Heart right ventricle (tissue), 16 donors: ENCODE results near the gene YPEL3. TPM values are rescaled to one million over a fixed set of nuclear protein-coding genes. Genes with fewer than 3 reads are reported as not detected.

Source experiments
- ATAC-seq, 8 donors: fragments of 200-7000 bp; cut with Tn5 transposase; one replicate each; pipeline ENCODE4 v1.9.1; 2020; ENCODE audit warnings: mild to moderate bottlenecking in 8 of 8, moderate library complexity in 8 of 8, moderate number of reproducible peaks in 1 of 8
- DNase-seq, 2 donors: peaks; one replicate each; pipeline ENCODE4 v3.0.0-alpha.2; 2020
- H3K27ac ChIP-seq, 10 donors: fragments of 200-600 bp; sonication (generic) in 2 of 10; one replicate each; pipeline versions ENCODE4 v1.5.0 to v1.8.0; 2020 to 2022; ENCODE audit warnings: mild to moderate bottlenecking in 3 of 10
- H3K27me3 ChIP-seq, 7 donors: fragments of 200-600 bp; one replicate each; pipeline ENCODE4 v1.8.0; 2021 to 2022; ENCODE audit warnings: mild to moderate bottlenecking in 2 of 7
- H3K36me3 ChIP-seq, 9 donors: fragments of 200-600 bp; sonication (generic) in 1 of 9; one replicate each; pipeline versions ENCODE4 v1.5.0 to v1.8.0; 2020 to 2022; ENCODE audit warnings: mild to moderate bottlenecking in 2 of 9
- H3K4me1 ChIP-seq, 9 donors: fragments of 200-600 bp; sonication (generic) in 1 of 9; one replicate each; pipeline versions ENCODE4 v1.5.0 to v1.8.0; 2020 to 2022; ENCODE audit warnings: mild to moderate bottlenecking in 4 of 9
- H3K4me3 ChIP-seq, 10 donors: fragments of 200-600 bp; sonication (generic) in 2 of 10; one replicate each; pipeline versions ENCODE4 v1.5.0 to v1.8.0; 2020 to 2022; ENCODE audit warnings: mild to moderate bottlenecking in 7 of 10, moderate library complexity in 2 of 10
- H3K9me3 ChIP-seq, 11 donors: fragments of 200-600 bp in 10 of 11; sonication (generic) in 2 of 11; one replicate each; pipeline versions ENCODE4 v1.5.0 to v1.8.0; 2013 to 2022; ENCODE audit warnings: mild to moderate bottlenecking in 2 of 11, control low read depth in 1 of 11, moderate library complexity in 1 of 11
- CTCF ChIP-seq, 9 donors: fragments of 200-600 bp; sonication (generic) in 2 of 9; IDR thresholded peaks; one replicate each; pipeline versions ENCODE4 v1.5.0 to v1.8.0; 2021 to 2022; ENCODE audit warnings: antibody characterized with exemption in 9 of 9, mild to moderate bottlenecking in 5 of 9, moderate library complexity in 1 of 9
- WGBS, 2 donors: extraction: QIAGEN DNeasy Blood & Tissue Kit; methylation state at CpG; one replicate each; pipeline ENCODE4 v1.1.7; 2013; ENCODE audit warnings: inconsistent platforms in 1 of 2; 5-methylcytosine and 5-hydroxymethylcytosine counted together
- intact Hi-C, 10 donors: fragments of 100-400 bp; cut with DNase I; formaldehyde crosslinking; loops; one replicate each; pipeline versions ENCODE4 v1.11.1 to v1.14.2; 2022
- polyA plus RNA-seq, 2 donors: library from polyadenylated mRNA; stranded (reverse); fragments of 200-250 nt; gene quantifications; one replicate each; pipeline ENCODE4 v1.2.3, GENCODE V29; 2013
- total RNA-seq, 10 donors: library from RNA; stranded (reverse); fragmentation: NEBNext Ultra II Directional in 3 of 10; extraction: Animal tissue kit (Norgen Biotek cat#: 25700) in 3 of 10; gene quantifications; one replicate each; pipeline versions ENCODE4 v1.2.1 to v1.2.4, GENCODE V29; 2021 to 2023
- donor health status: Arrhythmogenic right ventricular cardiomyopathy.
- donor health status: ischemic (EF 13 %, LVEDD 7.1; RV severe dilation, severe dysfunction).
- donor health status: healthy with polysubstance abuse.
- donor health status: DM: no; HTN: yes; CAD: no.
- donor health status: DM: no; HTN: no; CAD: no.
- donor health status: ischemic (EF 25% LVEDD 6.9; RV normal size, moderate dysfunction).
- donor health status: ischemic (EF 25% LVEDD 5.7; RV mildly dilated, moderate dysfunction).
- donor health status: healthy.
- donor health status: DM: yes; HTN: yes; CAD: no.
- donor health status: Ischemic cardiomyopathy.
- donor health status: ischemic (EF 35%, LVEDD 5.7; RV mildly dilated, moderate dysfunction).
- donor health status: nonischemic (EF 11% LVEDD 7.7; RV severe dilation, severe dysfunction).
- donor health status: DM: yes; HTN: yes; CAD: no.
- donor health status: PGD.
- donor health status: ischemic (EF 29% LVEDD 5.4; RV normal size, mild dysfunction).
- donor health status: nonischemic (EF 23%, LVEDD 6.1; RV moderate dilation, normal function).

The YPEL3 gene
- total and polyA plus RNA-seq, 12 donors, result 31.5 to 203 (median 46.6) TPM

GRCh38 chr16:30063893-30064728 is 31.9 kb downstream of the YPEL3 start:
- peak; percentile 13 to 58 (median 48) for ATAC-seq

DNA sequence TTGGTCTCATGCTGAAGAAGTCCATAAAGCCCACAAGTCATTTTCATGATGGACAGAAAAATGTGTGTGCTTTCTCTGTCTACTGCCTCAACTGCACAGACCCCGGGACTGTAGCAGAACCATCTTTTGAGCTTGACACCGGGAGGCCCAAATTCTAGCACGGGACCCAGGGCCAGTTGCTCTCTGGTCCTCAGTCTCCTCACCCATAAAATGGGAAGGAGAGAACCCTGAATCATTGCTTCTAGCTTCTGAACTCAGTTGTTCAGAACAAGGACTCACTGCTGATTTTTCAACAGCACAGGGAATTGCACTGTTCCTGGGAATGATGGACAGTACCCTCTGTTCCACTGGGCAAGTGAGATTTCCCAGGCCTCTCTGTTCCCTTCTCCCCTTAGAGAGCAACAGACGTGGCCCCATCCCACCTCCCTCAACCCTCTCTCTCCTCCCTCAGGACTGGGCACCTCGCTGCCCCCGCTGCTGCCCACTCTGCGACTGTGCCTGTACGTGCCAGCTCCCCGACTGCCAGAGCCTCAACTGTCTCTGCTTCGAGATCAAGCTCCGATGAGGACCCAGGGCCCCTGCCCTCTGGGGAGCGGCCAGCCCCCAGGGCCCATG is 32.6 kb downstream of the YPEL3 start:
- WGBS, 2 donors, result 62 to 68% methylated on average over 12 of the region's 12 CpGs
- Histone ChIP-seq H3K27me3 (no peaks in the 10 kb centered on the region), H3K27ac (peak overlapping the region; percentile 97 to 100 (median 98)), H3K4me3 (peak overlapping the region; percentile 57 to 100 (median 91)), H3K9me3 (no peaks in the 10 kb centered on the region), H3K4me1 (peaks cover 8 to 49% (median 36%) of the 10 kb centered on the region in 9 donors), H3K36me3 (peaks cover 0 to 35% (median 12%) of the 10 kb centered on the region in 9 donors)
- intact Hi-C loops, result loop anchor here in 2 of 10 donors (10.0 kb wide), 2 partner anchors 351 to 471 kb away; partner anchors contain the start of gene ZNF747 (in 1 of the 2)
- ATAC-seq (peak in 1 of 8 donors; percentile 2), DNase-seq (no peak)
- TF ChIP-seq CTCF (IDR thresholded peaks at IDR 0.05), result no peak

More at GRCh38 chr16:30063893-30064728, 31.9 kb downstream of the YPEL3 start:
- Histone ChIP-seq H3K36me3 (peaks cover 0 to 38% (median 19%) of the 10 kb centered on the region in 9 donors), H3K4me1 (peaks cover 14 to 56% (median 43%) of the 10 kb centered on the region in 9 donors), H3K27me3 (no peaks in the 10 kb centered on the region), H3K4me3 (peak overlapping the region; percentile 57 to 100 (median 91)), H3K27ac (peak overlapping the region; percentile 97 to 100 (median 98)), H3K9me3 (no peaks in the 10 kb centered on the region)
- TF ChIP-seq CTCF (IDR thresholded peaks at IDR 0.05), result peak in 7 of 9 donors; percentile 22 to 61 (median 45)
- WGBS, 2 donors, result 6 to 10% methylated on average over 27 of the region's 27 CpGs
- intact Hi-C loops, result loop anchor here in 2 of 10 donors (2.0 to 10.0 kb wide), 3 partner anchors 29 to 471 kb away; partner anchors contain the start of gene ZNF747 (in 1 of the 2)
- DNase-seq, result peak; percentile 72 to 81

DNA sequence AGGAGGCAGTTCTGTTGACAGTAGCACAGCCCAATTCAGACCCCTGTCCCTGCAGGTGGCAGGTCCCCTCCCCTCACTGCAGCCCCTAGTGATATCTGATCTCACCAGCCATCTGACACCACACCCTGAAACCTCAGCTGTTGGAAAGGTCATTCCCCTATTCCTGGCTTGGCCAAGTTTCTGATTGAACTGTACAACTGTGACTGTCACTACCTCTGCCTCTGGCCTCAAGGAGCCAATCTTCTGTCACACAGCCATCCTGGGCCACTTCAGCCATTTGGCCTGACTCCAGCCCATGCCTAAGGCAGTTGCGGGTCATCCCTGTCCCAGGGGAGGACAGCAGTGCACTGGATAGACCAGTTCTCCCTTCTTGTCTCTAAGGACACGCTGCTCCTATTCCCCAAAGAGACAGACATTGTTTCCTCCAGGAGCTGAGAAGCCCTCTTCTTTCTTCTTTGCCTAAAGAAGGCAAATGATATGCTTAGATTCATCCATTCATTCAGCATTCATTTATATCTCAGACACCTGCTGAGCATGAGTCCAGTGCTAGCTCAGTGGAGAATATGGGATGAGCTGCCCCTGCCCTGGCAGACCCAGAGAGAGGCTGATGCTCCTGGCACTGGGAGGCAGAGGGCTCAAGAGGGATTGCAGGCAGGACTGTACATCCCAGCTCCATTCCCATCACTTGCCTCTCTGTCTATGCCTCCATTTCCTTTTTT is 35.0 kb downstream of the YPEL3 start:
- Histone ChIP-seq H3K36me3 (peaks cover 0 to 11% (median 0%) of the 10 kb centered on the region in 9 donors), H3K27ac (no peak overlapping the region), H3K4me1 (peaks cover 7 to 29% (median 17%) of the 10 kb centered on the region in 9 donors), H3K27me3 (no peaks in the 10 kb centered on the region), H3K9me3 (no peaks in the 10 kb centered on the region), H3K4me3 (no peak overlapping the region)
- WGBS, 2 donors, result 42 to 45% methylated on average over 2 of the region's 2 CpGs
- intact Hi-C loops, result loop anchor here in 2 of 10 donors (10.0 kb wide), 2 partner anchors 354 to 474 kb away; partner anchors contain the start of gene ZNF747 (in 1 of the 2)
- TF ChIP-seq CTCF (IDR thresholded peaks at IDR 0.05), result no peak
- ATAC-seq, result no peak
- peak in 1 of 2 donors; percentile 56 for DNase-seq
